HL-60/S4 treated with retinoic acid at 250 ng/mL for 4 days and 3 days (cell line): ENCODE data around the gene MRPL23.
"Not testable (repeated sequence)": the region's sequence is repeated elsewhere in the genome, so short reads cannot be mapped to it uniquely, and the experiment has no call there.

Source experiments
- in situ Hi-C: fragments of 300-500 bp; cut with MboI; formaldehyde crosslinking; loops from 2 replicates; pipeline ENCODE4 v1.7.0; 2022; ENCODE audit warnings: low sequenced_read_pairs

MRPL23 gene

DNA sequence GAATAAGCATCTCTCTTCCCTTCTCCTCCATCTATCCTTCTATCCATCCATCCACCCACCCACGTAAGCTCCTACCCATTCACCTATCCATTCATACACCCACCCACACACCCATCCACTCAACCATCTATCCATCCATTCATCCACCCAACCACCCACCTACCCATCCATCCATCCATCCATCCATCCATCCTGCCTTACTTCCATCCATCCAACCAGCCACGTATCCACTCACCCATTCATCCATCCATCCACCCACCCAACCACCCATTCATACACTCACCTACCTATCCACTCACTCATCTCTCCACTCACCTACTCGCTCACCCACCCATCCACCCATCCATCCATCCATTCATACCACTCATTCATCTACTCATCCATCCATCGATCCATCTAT is 14.5 kb upstream of the MRPL23 start:
- in situ Hi-C loops = no loop called here

GRCh38 chr11:1933416-1934334 is 13.5 kb upstream of the MRPL23 start:
- in situ Hi-C loops = no loop called here

GRCh38 chr11:1934335-1935155 is 12.6 kb upstream of the MRPL23 start:
- in situ Hi-C loops = no loop called here

DNA sequence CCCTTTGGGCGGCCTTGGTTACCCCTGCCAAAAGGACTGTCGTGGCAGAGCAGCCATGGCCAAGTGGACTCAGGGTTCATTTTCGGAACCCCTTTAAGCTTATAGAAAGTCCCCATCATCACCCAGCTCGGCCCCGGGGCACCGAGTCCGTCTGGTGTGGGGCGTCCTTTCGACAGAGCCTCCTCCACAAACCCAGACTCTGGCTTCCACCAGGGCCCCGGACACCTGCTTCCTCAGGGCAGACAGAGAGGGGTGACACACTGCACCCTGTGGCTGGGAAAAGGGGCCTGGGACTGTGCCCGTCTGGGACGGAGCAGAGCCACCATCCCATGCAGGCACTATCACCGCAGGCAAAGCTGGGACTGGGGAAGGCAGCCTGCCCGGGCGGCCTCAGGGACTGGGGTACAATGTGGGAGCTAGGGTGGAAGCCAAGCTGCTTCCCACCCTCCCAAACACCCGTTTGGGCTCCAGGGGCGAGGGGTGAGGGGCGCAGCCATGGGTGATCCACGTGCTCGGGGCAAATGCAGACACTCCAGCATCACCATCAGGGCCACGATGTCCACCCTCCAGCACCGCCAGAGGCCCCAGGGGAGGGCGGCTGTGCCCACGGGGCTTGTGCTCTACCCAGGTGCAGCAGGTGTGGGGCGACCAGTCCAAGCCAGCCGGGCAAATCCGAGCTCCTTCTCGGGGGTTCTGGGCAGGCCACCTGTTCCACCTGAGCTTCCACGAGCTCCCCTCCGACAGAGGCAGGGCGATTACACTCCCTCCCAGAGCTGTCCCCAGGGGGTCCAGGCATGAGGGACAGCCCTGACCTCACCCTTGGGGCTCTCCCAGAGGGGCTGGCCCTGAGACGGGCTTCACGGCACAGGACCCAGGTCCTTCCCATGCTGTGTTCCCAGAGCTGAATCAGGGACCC is 11.7 kb upstream of the MRPL23 start:
- in situ Hi-C loops = no loop called here

GRCh38 chr11:1936072-1936780 is 10.9 kb upstream of the MRPL23 start:
- in situ Hi-C loops = no loop called here

- in situ Hi-C loops = no loop called here
Measured at GRCh38 chr11:1936781-1937615, 10.1 kb upstream of the MRPL23 start.

DNA sequence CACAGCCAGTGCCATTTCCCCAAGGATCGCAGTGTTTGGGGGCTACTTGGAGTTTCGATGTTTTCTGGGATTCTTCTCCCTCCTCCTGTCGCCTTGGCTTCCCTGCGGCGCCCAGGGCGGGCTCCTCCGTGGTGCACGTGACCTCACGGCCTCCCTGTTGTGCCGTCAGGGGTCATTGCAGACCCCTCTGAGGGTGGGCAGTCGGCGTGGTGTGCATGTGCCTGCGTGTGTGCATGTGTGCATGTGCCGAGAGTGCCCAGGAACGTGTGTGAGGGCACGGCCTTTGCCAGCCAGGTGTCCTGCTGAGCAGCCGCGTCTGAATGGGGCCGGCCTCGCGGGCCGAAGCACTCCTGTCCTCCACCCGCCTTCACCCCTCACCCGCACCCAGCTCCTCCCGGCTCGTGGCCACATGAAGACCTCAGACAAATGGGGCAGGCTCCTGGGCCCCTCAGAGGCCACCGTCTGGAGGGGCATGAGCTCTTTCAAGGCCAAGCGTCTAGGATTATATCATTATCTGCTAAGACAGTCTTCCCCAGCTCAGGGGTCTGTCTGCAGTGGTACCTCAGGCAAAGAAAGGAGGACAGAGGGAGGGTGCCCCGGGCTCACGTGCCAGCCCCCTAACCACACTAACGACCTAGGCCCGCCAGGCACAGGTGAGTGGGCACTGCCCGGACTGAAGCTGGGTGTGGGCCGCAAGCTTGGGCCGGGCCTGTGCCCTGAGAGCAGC is 9.4 kb upstream of the MRPL23 start:
- in situ Hi-C loops = no loop called here

DNA sequence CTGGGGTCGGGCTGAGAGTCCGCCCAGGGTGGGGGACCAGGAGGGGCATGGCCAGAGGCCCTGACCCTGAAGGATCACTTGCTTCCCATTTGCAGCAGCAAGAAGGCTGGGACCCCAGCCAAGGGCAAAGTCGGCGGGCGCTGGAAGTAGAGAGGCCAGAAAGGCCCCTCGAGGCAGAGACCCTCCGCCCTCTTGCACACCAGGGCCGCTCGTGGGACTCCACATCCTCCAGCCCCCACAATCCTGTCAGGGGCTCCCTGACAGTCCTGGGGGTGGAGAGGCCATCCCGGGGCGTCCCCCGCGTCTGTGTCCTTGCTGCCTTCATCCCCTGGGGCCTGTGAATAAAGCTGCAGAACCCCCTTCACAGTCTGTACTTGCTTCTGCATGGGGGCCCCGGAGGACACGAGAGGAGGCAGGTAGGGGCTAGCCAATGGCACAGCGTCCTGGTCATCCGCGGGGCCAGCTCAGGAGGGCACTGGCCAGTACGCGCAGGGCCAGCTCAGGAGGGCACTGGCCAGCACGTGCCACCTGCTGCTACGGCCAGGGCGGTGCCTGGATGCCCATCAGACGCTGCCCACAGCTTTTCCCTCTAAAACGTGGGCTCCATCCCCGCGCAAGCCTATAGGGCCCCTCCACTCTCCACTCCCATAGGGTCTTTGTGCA is 8.7 kb upstream of the MRPL23 start:
- in situ Hi-C loops = no loop called here

GRCh38 chr11:1939006-1939625 is 8.0 kb upstream of the MRPL23 start:
- in situ Hi-C loops = no loop called here

GRCh38 chr11:1939788-1940187 is 7.3 kb upstream of the MRPL23 start:
- in situ Hi-C loops = not testable (repeated sequence)

DNA sequence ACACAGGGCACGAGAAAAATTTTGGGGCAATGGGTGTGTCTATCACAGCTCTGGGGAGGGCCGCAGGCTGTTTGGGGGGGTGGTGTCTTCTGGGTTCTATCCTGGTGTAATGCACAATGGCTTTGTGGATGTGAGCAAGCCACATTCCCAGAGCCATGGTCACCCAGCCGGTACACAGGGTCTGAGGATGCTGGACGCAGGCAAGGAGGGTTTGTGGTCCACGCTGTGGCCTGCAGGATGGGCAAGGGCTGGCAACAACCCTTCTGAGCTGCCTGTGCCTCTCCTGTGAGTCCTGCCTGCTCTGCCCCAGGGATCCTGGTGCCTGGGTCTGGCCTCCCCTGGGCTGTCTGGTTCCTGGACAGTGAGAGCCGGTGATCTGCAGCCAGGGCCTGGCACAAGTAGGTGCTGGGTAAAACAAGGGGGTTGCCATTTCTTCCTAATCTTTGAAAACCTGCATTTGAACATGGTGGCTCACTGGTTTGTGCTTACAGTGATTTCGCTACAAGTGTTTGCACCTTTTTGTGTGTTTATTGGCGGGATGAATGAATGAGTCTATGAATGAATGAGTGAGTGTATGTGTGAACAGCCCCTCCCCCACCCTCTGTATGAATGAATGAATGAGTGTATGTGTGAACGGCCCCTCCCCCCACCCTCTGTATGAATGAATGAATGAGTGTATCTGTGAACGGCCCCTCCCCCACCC is 4.4 kb upstream of the MRPL23 start:
- in situ Hi-C loops = no loop called here

DNA sequence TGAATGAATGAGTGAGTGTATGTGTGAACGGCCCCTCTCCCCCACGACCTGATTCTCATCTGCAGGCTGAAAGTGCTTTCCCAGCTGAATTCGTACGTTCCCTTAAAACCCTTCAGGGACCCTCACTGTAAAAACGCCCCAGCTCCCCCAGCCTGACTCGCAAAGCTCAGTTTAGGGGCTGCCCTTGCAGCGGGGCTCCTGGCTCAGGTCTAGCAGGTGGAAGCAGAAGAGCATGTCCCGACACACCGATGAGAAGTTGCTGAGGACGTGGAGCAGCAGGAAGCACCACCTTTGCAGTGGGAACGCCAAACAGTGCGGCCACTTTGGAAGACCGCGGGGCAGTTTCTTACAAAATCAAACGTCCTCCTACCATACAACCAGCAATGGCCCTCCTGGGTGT is 3.6 kb upstream of the MRPL23 start:
- in situ Hi-C loops = no loop called here

GRCh38 chr11:1943977-1944376 is 3.2 kb upstream of the MRPL23 start:
- in situ Hi-C loops = no loop called here

GRCh38 chr11:1947592-1948237 is 583 bp downstream of the MRPL23 start:
- in situ Hi-C loops = no loop called here

DNA sequence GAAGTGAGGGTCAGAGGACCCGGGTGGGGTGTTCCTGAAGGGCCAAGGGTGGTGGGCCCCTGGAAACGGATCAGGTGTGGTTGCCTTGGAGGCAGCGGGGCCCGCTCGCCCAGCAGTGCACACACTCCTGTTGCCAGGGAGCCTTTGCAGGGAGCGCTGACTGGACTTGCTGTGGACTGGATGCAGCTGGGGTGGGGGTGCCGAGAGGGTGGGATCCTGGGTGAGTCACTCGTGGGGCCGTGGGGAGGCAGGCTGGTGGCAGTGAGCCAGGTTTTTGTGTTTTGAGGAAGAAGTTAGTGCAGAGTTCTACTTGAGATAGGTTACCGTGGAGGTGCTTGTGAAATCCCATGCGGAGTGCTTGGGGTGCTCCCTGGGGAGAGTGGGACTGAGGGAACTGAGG is 1.3 kb downstream of the MRPL23 start:
- in situ Hi-C loops = no loop called here

DNA sequence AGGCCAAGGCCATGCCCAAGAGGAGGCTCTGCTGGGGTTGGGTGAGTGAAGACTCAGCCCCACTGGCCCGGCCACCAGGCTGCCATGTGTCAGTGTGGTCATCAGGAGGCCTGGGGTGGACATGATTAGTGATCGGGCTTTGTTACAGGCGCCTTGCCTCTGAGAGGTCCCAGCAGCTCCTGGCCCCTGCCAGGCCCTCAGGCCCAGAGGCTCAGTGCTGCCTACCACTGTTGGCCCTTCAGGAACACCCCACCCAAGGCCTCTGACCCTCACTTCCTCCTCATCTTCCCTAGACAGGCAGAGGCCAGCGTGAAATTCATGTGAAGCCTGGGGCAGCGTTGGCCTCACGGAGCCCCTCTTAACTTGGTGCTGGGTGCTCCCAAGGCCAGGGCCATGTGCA is 2.2 kb downstream of the MRPL23 start:
- in situ Hi-C loops = no loop called here

- in situ Hi-C loops = no loop called here
Measured at GRCh38 chr11:1949922-1950321, 2.8 kb downstream of the MRPL23 start.
